ENCODE measurements around the gene ZNF581. TPM values are rescaled to one million over a fixed set of nuclear protein-coding genes. Genes with fewer than 3 reads are reported as not detected.

ZNF581 gene
- total RNA-seq, 2 experiments from 2014 or later = 24.1 to 25.5 TPM

GRCh38 chr19:55685776-55686175, 42.3 kb downstream of the ZNF581 start:
- peaks cover 15% of the 10 kb centered on the region for H3K36me3 Mint-ChIP-seq (ENCODE audit: low read depth)
- H3K9me3 Mint-ChIP-seq = no peaks in the 10 kb centered on the region
- no peaks in the 10 kb centered on the region for H3K27me3 Mint-ChIP-seq

GRCh38 chr19:55686311-55687050, 43.0 kb downstream of the ZNF581 start:
- H3K27me3 Mint-ChIP-seq = no peaks in the 10 kb centered on the region
- CTCF ChIA-PET = no interaction called here
- H3K4me1 Mint-ChIP-seq = peaks cover 3% of the 10 kb centered on the region
- H3K9me3 Mint-ChIP-seq = no peaks in the 10 kb centered on the region
- H3K4me3 Mint-ChIP-seq = no peak overlapping the region
- POLR2A ChIA-PET = no interaction called here
- no peak for DNase-seq
- H3K36me3 Mint-ChIP-seq (ENCODE audit: low read depth) = peaks cover 15% of the 10 kb centered on the region
- no peak overlapping the region for H3K27ac Mint-ChIP-seq

More at GRCh38 chr19:55685776-55686175, 42.3 kb downstream of the ZNF581 start:
- no peak for DNase-seq
- ChIA-PET POLR2A (no interaction called here), CTCF (interaction anchor here (0.6 kb wide), 1 partner anchor 87 kb away, joined by 3 read pairs; the partner anchor contains the start of gene FIZ1)
- Mint-ChIP-seq H3K4me3 (no peak overlapping the region), H3K4me1 (peaks cover 3% of the 10 kb centered on the region), H3K27ac (no peak overlapping the region)

- Mint-ChIP-seq H3K27me3 (no peaks in the 10 kb centered on the region), H3K4me3 (no peak overlapping the region), H3K4me1 (peaks cover 3% of the 10 kb centered on the region), H3K9me3 (no peaks in the 10 kb centered on the region), H3K36me3 (ENCODE audit: low read depth) (peaks cover 15% of the 10 kb centered on the region), H3K27ac (peak overlapping the region; percentile 36)
- POLR2A ChIA-PET = no interaction called here
- no peak for DNase-seq
- CTCF ChIA-PET = no interaction called here
These were observed 44.1 kb downstream of the ZNF581 start for GRCh38 chr19:55687281-55688201.

- H3K27me3 Mint-ChIP-seq = no peaks in the 10 kb centered on the region
- H3K4me1 Mint-ChIP-seq = peaks cover 3% of the 10 kb centered on the region
- H3K27ac Mint-ChIP-seq = peak overlapping the region; percentile 41
- H3K9me3 Mint-ChIP-seq = no peaks in the 10 kb centered on the region
- H3K36me3 Mint-ChIP-seq (ENCODE audit: low read depth) = peaks cover 17% of the 10 kb centered on the region
- no peak overlapping the region for H3K4me3 Mint-ChIP-seq
- ChIA-PET CTCF (no interaction called here), POLR2A (no interaction called here)
- DNase-seq = no peak
These were observed 45.2 kb downstream of the ZNF581 start for GRCh38 chr19:55688422-55689218.

GRCh38 chr19:55689411-55690108, 46.1 kb downstream of the ZNF581 start:
- Mint-ChIP-seq H3K4me1 (peaks cover 3% of the 10 kb centered on the region), H3K27me3 (no peaks in the 10 kb centered on the region), H3K9me3 (no peaks in the 10 kb centered on the region), H3K36me3 (ENCODE audit: low read depth) (peaks cover 20% of the 10 kb centered on the region), H3K27ac (no peak overlapping the region), H3K4me3 (no peak overlapping the region)
- DNase-seq = no peak
- CTCF ChIA-PET = no interaction called here
- POLR2A ChIA-PET = no interaction called here

- POLR2A ChIA-PET = no interaction called here
- DNase-seq = no peak
These were observed 46.8 kb downstream of the ZNF581 start for GRCh38 chr19:55690109-55690768.

GRCh38 chr19:55690769-55691545, 47.5 kb downstream of the ZNF581 start:
- POLR2A ChIA-PET = no interaction called here
- no peaks in the 10 kb centered on the region for H3K9me3 Mint-ChIP-seq
- no peak overlapping the region for H3K27ac Mint-ChIP-seq
- no peak overlapping the region for H3K4me3 Mint-ChIP-seq
- no peak for DNase-seq
- H3K4me1 Mint-ChIP-seq = peaks cover 3% of the 10 kb centered on the region
- CTCF ChIA-PET = interaction anchor here (0.6 to 1.3 kb wide), 2 partner anchors 174 to 1243 kb away, joined by 3 read pairs; no protein-coding TSS in a partner anchor
- no peaks in the 10 kb centered on the region for H3K27me3 Mint-ChIP-seq
- H3K36me3 Mint-ChIP-seq (ENCODE audit: low read depth) = peaks cover 19% of the 10 kb centered on the region

More at GRCh38 chr19:55690109-55690768, 46.8 kb downstream of the ZNF581 start:
- Mint-ChIP-seq H3K36me3 (ENCODE audit: low read depth) (peaks cover 20% of the 10 kb centered on the region), H3K4me3 (no peak overlapping the region), H3K4me1 (peaks cover 3% of the 10 kb centered on the region), H3K27ac (no peak overlapping the region), H3K9me3 (no peaks in the 10 kb centered on the region), H3K27me3 (no peaks in the 10 kb centered on the region)
- CTCF ChIA-PET = interaction anchor here (0.6 to 1.3 kb wide), 2 partner anchors 173 to 1243 kb away, joined by 3 read pairs; no protein-coding TSS in a partner anchor

- Mint-ChIP-seq H3K4me3 (no peak overlapping the region), H3K4me1 (peaks cover 3% of the 10 kb centered on the region), H3K27ac (no peak overlapping the region), H3K27me3 (no peaks in the 10 kb centered on the region), H3K9me3 (no peaks in the 10 kb centered on the region), H3K36me3 (ENCODE audit: low read depth) (peaks cover 19% of the 10 kb centered on the region)
- ChIA-PET POLR2A (no interaction called here), CTCF (interaction anchor here (0.6 to 1.8 kb wide), 2 partner anchors 11 to 38 kb away, joined by 3 to 5 read pairs; no protein-coding TSS in a partner anchor)
- DNase-seq = no peak
These were observed 48.4 kb downstream of the ZNF581 start for GRCh38 chr19:55691561-55692481.

- POLR2A ChIA-PET = no interaction called here
- H3K4me1 Mint-ChIP-seq = no peaks in the 10 kb centered on the region
- DNase-seq = no peak
- H3K36me3 Mint-ChIP-seq (ENCODE audit: low read depth) = peaks cover 20% of the 10 kb centered on the region
- no peaks in the 10 kb centered on the region for H3K27me3 Mint-ChIP-seq
- H3K27ac Mint-ChIP-seq = no peak overlapping the region
- no peak overlapping the region for H3K4me3 Mint-ChIP-seq
- CTCF ChIA-PET = interaction anchor here (1.8 kb wide), 1 partner anchor 10 kb away, joined by 5 read pairs; no protein-coding TSS in a partner anchor
- no peaks in the 10 kb centered on the region for H3K9me3 Mint-ChIP-seq
These were observed 49.2 kb downstream of the ZNF581 start for GRCh38 chr19:55692681-55693081.

- Mint-ChIP-seq H3K27ac (no peak overlapping the region), H3K36me3 (ENCODE audit: low read depth) (peaks cover 22% of the 10 kb centered on the region), H3K27me3 (no peaks in the 10 kb centered on the region), H3K4me1 (no peaks in the 10 kb centered on the region), H3K4me3 (no peak overlapping the region), H3K9me3 (no peaks in the 10 kb centered on the region)
- CTCF ChIA-PET = interaction anchor here (1.8 kb wide), 1 partner anchor 10 kb away, joined by 5 read pairs; no protein-coding TSS in a partner anchor
- POLR2A ChIA-PET = no interaction called here
- DNase-seq = no peak
These were observed 50.0 kb downstream of the ZNF581 start for GRCh38 chr19:55693336-55693974.
